ENCODE data around the gene WDR91. TPM values are rescaled to one million over a fixed set of nuclear protein-coding genes. Genes with fewer than 3 reads are reported as not detected.

The WDR91 gene
- total RNA-seq (10 to 100 TPM; 17.8 to 28.9 (median 23.0) TPM), polyA plus RNA-seq (10 to 100 TPM; 43.0 to 47.9 TPM)

- no peak for TF ChIP-seq CTCF (IDR thresholded peaks at IDR 0.05)
- no peak for FAIRE-seq
- H3K27ac ChIP-seq, result peak within 1 kb of the TSS; percentile 88 to 97 (median 89)
- intact Hi-C loops (cut with DNase I), result no loop called here
- no peaks in the 10 kb centered on the region for H3K27me3 ChIP-seq
- 0% methylated on average over 44 to 82 of the region's 82 CpGs for WGBS, 2 donors
- DNase-seq, result peak; percentile 94 to 99 (median 98)
- no peaks in the 10 kb centered on the region for H3K36me3 ChIP-seq
- no peaks in the 10 kb centered on the region for H3K9me3 ChIP-seq
- peak; percentile 89 to 94 (median 92) for ATAC-seq
- peaks cover 25 to 34% (median 33%) of the 10 kb centered on the region in 3 donors for H3K4me1 ChIP-seq
- peak within 1 kb of the TSS; percentile 45 to 95 (median 80) for H3K4me3 ChIP-seq
Measured at GRCh38 chr7:135211179-135211945, at the start of gene WDR91. WDR91 (minus strand) TSS chr7:135211526; CDS start chr7:135211502, 24 bp downstream.

GRCh38 chr7:135260470-135260869 lies 49.1 kb upstream of the WDR91 start:
- no peaks in the 10 kb centered on the region for H3K9me3 ChIP-seq
- TF ChIP-seq CTCF (IDR thresholded peaks at IDR 0.05), result no peak
- no peak overlapping the region for H3K4me3 ChIP-seq
- no peak for FAIRE-seq
- peak in 1 of 6 donors; percentile 3 for DNase-seq
- intact Hi-C loops (cut with DNase I), result no loop called here
- no peak for ATAC-seq
- H3K27ac ChIP-seq, result no peak overlapping the region
- no peaks in the 10 kb centered on the region for H3K27me3 ChIP-seq
- WGBS, 2 donors, result 89 to 98% methylated on average over 2 of the region's 2 CpGs
- H3K4me1 ChIP-seq, result no peaks in the 10 kb centered on the region
- no peaks in the 10 kb centered on the region for H3K36me3 ChIP-seq

GRCh38 chr7:135259702-135260101 lies 48.4 kb upstream of the WDR91 start:
- peak in 1 of 6 donors; percentile 24 for DNase-seq
- WGBS, 2 donors, result 88 to 93% methylated on average over 6 of the region's 6 CpGs
- ATAC-seq, result no peak
- intact Hi-C loops (cut with DNase I), result no loop called here
- Histone ChIP-seq H3K27ac (no peak overlapping the region), H3K4me3 (no peak overlapping the region), H3K27me3 (no peaks in the 10 kb centered on the region), H3K9me3 (no peaks in the 10 kb centered on the region), H3K4me1 (no peaks in the 10 kb centered on the region), H3K36me3 (no peaks in the 10 kb centered on the region)
- TF ChIP-seq CTCF (IDR thresholded peaks at IDR 0.05), result no peak
- FAIRE-seq, result no peak

- intact Hi-C loops (cut with DNase I), result no loop called here
- DNase-seq, result peak in 1 of 6 donors; percentile 26
- no peak for FAIRE-seq
- H3K27me3 ChIP-seq, result no peaks in the 10 kb centered on the region
- H3K36me3 ChIP-seq, result no peaks in the 10 kb centered on the region
- ATAC-seq, result no peak
- 79 to 80% methylated on average over 3 of the region's 3 CpGs for WGBS, 2 donors
- no peak overlapping the region for H3K4me3 ChIP-seq
- TF ChIP-seq CTCF (IDR thresholded peaks at IDR 0.05), result no peak
- no peaks in the 10 kb centered on the region for H3K4me1 ChIP-seq
- H3K27ac ChIP-seq, result no peak overlapping the region
- no peaks in the 10 kb centered on the region for H3K9me3 ChIP-seq
Measured at GRCh38 chr7:135258585-135258984, 47.3 kb upstream of the WDR91 start.

- intact Hi-C loops (cut with DNase I), result no loop called here
- ATAC-seq (no peak), FAIRE-seq (no peak), DNase-seq (peak in 1 of 6 donors; percentile 7)
- no peaks in the 10 kb centered on the region for H3K27me3 ChIP-seq
- no peak overlapping the region for H3K27ac ChIP-seq
- no peaks in the 10 kb centered on the region for H3K36me3 ChIP-seq
- no peak for TF ChIP-seq CTCF (IDR thresholded peaks at IDR 0.05)
- 39 to 45% methylated on average over 4 of the region's 4 CpGs for WGBS, 2 donors
- H3K4me1 ChIP-seq, result no peaks in the 10 kb centered on the region
- H3K9me3 ChIP-seq, result no peaks in the 10 kb centered on the region
- H3K4me3 ChIP-seq, result no peak overlapping the region
Measured at GRCh38 chr7:135257790-135258189, 46.5 kb upstream of the WDR91 start.

Measured in pancreas (tissue), 10 donors.